Embryonic facial prominence (tissue), 1 donor: ENCODE results near the gene ADGRG3.
"Not testable (repeated sequence)": the region's sequence is repeated elsewhere in the genome, so short reads cannot be mapped to it uniquely, and the experiment has no call there.

Source experiments
- DNase-seq: peaks from one replicate; pipeline ENCODE4 v3.0.0-alpha.2; 2016; ENCODE audit errors: extremely low spot score

Gene ADGRG3

GRCh38 chr16:57697896-57698537, 29.9 kb downstream of the ADGRG3 start:
- no peak for DNase-seq

DNA sequence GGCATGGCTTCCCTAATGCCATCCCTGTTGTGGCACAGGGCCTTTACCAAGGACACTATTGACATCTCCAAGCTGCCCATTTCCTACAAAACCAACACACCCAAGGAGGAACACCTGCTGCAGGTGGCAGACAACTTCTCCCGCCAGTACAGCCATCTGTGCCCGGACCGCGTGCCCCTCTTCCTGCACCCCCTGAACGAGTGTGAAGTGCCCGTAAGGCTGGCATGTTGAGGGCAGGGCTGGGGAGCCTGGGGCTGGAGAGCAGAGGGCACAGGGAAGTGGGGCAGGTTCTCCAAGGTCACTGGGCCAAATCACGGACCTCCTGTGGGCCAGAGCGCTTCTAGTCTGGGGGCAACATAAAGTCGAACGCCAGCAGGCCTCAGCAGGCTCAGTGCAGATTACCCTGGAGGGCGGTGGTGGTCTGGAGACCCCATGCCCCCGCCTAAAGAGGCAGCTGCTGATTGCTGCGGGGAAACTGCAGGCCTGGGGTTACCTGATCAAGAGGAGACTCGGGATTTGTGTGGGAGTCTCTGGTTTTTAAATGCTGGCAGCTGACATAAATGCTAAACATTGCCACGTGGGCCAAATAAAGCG, 30.8 kb downstream of the ADGRG3 start:
- no peak for DNase-seq

- DNase-seq: no peak
Observed at GRCh38 chr16:57699481-57699880, 31.4 kb downstream of the ADGRG3 start.

GRCh38 chr16:57699899-57700298, 31.8 kb downstream of the ADGRG3 start:
- DNase-seq: no peak

DNA sequence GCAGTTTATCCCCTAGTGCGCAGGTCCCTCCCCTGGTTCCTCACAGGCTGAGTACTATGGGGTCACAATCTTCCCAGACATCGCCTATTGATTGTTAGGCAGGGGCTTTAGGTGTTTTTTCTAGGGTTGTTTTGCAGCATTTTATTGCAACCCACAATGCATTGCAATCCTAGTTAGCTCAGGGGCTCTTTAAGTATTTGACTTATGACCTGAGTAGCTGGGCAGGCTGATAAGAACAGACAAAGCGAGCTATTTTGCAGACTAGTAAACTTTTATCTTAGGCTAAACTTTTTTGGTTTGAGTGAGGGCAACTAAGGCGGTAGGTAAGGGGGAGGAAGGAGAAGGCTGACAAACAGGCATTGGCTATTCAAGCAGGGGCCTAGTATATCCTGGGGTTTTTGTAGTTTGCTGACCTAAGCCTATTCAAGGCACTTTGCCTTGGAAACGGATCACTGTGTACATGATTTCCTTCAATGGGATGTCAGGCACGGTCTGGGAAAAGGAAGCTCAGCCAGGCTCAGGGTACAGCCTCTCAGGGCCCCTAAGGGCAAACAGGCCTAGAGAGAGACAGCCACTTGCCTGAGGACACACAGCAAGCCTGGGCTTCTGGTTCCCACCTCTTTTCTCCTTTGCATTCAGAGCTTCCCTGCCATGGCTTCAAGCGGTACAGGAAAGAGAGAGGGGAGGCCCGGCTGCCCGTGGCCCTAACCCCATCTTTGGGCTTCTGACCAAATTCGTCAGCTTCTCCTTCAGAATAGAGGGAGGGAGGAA, 32.9 kb downstream of the ADGRG3 start:
- no peak for DNase-seq

DNA sequence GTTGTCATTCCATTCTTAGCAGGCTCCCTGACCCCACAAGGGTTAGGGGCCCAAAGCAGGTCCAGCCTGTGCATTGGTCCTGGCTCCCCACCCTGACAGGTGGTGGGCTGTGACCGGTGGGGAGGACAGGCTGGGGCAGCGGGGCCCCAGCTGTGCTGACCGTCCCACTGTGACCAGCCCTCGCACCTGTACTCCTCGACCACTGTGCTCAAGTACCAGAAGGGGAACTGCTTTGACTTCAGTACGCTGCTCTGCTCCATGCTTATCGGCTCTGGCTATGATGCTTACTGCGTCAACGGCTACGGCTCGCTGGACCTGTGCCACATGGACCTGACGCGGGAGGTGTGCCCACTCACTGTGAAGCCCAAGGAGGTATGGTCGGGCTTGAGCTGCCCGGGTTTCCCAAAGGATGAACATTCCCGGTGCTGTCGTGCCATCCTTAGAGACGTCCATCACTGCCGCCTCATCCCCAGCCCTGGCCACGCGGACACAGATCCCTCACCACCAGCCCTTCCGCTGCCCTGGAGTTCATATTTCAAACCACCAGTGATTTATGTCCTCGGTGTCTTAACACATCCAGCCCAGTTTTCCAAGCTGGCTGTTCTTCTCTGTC, 33.8 kb downstream of the ADGRG3 start:
- DNase-seq: no peak

DNA sequence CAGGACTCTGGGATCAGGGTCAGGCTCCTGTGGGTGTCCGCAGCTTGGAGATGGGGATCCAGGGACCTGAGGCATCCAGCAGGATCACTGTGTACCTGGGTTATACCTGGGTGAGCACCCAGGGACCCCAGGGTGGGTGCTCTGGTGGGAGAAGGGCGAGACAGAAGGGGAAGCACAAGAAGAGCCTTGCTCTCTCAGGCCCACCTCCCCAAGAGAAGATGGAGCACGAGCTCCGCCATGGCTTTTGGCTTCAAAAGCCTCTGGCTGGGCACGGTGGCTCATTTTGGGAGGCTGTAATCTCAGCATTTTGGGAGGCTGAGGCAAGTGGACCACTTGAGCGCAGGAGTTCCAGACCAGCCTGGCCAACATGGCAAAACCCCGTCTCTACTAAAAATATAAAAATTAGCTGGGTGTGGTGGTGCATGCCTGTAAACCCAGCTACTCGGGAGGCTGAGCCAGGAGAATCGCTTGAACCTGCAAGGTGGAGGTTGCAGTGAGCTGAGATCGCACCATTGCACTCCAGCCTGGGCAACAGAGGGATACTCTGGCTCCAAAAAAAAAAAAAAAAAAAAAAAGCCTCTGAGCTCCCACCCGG, 35.4 kb downstream of the ADGRG3 start:
- no peak for DNase-seq

DNA sequence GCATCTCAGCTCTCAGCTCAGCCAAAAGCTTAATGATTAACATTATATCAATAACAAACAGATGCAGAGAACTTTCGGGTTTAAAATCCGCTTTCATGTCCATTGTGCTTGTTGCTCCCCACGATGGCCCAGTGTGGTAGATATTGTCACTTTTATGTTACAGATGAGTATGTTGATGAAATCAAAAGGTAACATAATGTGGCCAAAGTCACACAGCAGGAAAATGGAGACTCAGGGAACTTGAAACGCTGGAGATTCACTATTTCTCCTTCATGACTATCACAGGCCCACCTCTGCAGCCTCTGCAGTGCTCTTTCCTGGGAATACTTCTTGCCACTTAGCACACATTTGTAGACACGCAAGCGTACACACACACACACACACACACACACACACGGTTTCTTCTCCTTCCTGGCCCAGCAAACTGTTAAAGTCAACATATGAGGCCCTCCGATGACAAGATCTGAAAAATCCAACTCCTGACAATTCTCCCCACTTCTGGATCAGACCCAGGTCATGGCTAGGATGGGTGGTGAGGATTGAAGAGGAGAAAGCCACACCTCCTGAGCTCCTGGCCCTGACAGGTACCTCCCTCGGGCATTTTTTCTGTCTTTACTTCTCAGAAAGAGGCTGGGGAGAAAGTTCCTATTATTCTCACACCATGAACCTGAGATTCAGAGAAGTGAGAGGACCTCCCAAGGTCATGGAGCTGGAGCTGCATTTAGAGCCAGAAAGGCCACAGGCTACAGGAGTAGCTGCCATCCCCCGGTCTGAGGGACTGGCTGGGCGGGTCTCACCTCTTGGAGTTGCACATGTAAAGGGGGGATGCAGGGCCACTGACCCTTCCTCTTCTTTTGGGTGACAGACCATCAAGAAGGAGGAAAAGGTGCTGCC, 36.2 kb downstream of the ADGRG3 start:
- no peak for DNase-seq

DNA sequence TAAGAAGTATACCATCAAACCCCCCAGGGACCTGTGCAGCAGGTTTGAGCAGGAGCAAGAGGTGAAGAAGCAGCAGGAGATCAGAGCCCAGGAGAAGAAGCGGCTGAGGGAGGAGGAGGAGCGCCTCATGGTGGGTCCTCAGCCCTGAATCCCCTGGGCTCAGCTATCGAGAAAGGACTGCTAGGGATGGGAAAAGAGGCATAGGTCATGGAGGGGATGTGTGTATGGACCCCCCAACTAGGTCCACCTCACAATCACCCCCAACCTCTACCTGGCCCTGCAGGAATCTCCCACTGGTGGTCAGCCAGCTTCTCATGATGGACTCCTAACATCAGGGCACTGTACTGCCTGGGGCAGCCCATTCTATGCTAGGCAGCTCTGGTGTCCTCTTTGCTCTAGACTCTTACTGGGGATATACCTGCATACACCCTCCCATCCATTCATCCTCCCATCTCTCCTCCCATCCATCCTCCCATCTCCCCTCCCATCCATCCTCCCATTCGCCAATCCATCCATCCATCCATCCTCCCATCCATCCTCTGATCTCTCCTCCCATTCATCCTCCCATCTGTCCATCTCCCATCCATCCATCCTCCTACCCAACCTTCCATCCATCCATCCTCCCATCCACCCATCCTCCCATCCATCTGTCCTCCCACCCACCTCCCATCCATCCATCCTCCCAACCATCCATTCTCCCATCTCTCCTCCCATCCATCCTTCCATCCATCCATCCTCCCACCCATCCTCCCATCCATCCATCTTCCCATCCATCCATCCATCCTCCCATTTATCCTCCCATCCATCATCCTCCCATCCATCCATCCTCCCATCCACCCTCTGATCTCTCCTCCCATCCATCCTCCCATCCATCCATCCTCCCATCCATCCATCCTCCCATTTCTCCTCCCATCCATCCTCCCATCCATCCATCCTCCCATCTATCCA, 37.1 kb downstream of the ADGRG3 start:
- DNase-seq: no peak

DNA sequence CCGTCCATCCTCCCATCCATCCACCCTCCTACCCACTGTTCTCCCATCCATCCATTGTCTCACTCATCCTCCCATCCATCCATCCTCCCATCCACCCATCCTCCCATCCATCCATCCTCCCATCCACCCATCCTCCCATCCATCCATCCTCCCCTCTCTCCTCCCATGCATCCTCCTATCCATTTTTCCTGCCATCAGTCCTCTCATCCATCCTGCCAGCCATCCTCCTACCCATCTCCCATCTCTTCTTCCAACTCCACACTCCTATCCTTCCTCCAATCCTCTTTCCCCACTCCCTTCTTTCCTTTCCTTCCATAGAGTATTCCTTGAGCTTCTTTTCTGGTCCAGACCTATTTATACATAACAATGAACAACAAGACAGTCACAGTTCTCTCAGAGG, 38.6 kb downstream of the ADGRG3 start:
- no peak for DNase-seq

- no peak for DNase-seq
Observed at GRCh38 chr16:57707331-57707730, 39.2 kb downstream of the ADGRG3 start.

DNA sequence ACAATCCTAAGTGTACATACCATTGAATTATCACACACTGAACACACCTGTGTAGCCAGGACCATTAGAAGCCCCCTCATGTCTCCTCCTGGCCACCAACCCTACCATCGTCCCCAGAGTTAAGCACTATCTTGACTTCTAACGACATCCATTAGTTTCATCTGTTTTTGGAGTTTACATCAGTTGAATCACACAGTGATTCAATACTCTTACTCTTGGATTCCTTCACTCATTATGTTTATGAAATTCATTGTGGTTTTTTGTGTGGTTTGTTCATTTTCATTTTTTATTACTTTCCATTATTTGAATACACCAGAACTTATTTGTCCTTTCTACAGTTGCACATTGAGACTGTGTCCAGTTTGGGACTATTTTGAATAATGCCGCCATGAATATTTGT, 40.1 kb downstream of the ADGRG3 start:
- DNase-seq: no peak

DNA sequence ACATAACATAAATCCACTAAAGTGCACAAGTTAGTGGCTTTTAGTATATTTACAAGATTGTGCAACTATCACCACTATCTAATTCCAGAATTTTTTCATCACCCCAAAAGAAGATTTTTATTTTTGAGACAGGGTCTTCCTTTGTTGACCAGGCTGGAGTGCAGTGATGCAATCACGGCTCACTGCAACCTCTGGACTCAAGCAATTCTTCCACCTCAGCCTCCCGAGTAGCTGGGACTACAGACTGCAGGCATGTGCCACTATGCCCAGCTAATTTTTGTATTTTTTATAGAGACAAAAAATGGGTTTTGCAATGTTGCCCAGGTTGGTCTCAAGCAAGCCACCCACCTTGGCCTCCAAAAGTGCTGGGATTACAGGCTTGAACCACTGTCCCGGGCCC, 41.6 kb downstream of the ADGRG3 start:
- no peak for DNase-seq

DNA sequence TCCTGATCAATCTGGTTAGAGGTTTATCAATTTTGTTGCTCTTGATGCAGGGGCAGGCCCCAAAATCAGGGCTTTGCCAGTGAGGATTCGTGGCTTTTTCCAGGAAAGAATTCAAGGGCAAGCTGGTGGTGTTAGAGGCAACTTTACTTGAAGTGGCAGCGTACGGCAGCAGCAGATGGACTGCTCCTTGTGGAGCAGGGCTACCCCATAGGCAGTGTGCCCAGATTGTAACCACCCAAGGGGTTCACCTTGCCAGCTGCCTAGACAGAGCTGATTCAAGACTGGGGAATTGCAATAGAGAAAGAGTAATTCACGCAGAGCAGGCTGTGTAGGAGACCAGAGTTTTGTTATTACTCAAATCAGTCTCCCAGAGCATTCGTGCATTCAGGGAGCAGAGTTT, 43.2 kb downstream of the ADGRG3 start:
- no peak for DNase-seq

DNA sequence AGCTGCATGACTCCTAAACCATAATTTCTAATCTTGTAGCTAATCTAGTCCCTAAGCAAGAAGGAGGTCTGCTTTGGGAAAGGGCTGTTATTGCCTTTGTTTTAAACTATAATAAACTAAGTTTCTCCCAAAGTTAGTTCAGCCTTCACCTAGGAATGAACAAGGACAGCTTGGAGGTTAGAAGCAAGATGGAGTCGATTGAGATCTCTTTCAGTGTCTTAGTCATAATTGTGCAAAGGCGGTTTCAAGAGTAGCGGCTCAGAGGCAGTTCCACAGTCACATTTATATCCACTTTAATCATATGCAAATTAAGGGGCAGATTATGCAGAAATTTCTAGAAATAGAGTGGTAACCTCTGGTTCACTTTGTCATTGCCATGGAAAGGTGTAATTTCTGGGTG, 43.9 kb downstream of the ADGRG3 start:
- no peak for DNase-seq

GRCh38 chr16:57712569-57712968, 44.5 kb downstream of the ADGRG3 start:
- not testable (repeated sequence) for DNase-seq

GRCh38 chr16:57713596-57713995, 45.5 kb downstream of the ADGRG3 start:
- DNase-seq: no peak

DNA sequence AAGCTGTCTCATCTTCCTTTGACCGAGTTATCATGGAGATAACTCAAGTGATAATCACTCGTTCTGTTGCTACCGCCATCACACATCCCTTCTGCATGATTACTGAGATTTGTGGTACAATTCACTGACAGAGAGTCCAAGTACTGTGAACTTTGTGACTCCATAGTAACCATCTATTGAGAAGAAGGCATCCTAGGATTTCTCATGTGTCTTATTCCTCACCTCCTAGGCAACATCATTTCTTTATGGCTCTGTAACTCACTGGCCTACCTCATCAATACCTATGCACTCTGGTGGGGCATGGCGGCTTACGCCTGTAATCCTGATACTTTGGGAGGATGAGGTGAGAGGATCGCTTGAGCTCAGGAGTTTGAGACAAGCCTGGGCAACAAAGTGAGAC, 45.9 kb downstream of the ADGRG3 start:
- no peak for DNase-seq

- no peak for DNase-seq
Observed at GRCh38 chr16:57720142-57720575, 52.1 kb downstream of the ADGRG3 start.
